Right lobe of liver (tissue), 4 donors: ENCODE data around the gene CYB561D1.

Experiments used
- POLR2A ChIP-seq: fragments of 450-650 bp; IDR thresholded peaks from one replicate; pipeline ENCODE4 v1.6.1; 2017; ENCODE audit warnings: antibody characterized with exemption, mild to moderate bottlenecking
- TF ChIP-seq, protein P1 (sequence below), 4 donors: fragments of 200-600 bp in 3 of 4; fragments of 450-650 bp in 1 of 4; IDR thresholded peaks; one replicate each; pipeline versions ENCODE4 v1.5.1 to v1.8.0; 2016 to 2022; ENCODE audit warnings: antibody characterized with exemption in 4 of 4, mild to moderate bottlenecking in 2 of 4
- donor health status: DM: no; HTN: no; CAD: no.
- donor health status: DM: no; HTN: no; CAD: no.
- donor health status: DM: no; HTN: yes; CAD: no.

DNA sequence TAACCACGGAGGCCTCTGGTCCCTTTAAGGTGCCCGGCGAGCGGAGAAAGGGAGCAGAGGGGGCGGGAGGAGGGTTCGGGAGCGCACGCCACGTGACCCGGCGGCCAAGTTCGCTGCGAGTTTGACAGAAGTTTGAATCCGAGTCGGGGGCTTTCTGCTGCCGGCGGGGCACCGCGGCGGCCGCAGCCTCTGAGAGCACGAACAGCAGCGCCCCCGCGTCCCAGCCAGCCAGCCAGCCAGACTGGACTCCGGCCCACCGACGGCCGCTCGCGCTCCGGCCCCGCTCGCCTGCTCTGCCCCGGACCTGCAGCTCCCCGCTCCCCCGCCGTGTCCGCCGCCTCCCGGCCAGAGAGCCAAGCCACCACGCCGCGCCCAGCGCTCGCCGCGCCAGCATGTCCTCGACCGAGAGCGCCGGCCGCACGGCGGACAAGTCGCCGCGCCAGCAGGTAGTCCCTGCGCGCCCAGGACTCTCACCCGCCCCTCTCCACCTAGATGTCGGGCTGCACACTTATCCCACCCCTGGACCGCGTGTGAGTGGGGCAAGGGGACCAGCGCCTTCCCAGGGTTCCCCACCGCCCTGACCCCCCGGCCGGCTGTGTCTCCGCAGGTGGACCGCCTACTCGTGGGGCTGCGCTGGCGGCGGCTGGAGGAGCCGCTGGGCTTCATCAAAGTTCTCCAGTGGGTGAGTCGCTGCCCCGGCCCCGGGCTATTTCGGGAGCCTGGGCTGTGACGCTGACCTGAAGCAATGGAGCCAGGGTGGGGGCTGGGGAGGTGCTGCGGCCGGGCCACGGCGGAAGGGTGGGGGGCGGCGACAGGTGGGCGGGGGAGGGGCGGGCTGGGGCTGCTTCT, 27.2 kb upstream of the CYB561D1 start, which contains the start of gene SYPL2:
- TF ChIP-seq, protein P1, sequence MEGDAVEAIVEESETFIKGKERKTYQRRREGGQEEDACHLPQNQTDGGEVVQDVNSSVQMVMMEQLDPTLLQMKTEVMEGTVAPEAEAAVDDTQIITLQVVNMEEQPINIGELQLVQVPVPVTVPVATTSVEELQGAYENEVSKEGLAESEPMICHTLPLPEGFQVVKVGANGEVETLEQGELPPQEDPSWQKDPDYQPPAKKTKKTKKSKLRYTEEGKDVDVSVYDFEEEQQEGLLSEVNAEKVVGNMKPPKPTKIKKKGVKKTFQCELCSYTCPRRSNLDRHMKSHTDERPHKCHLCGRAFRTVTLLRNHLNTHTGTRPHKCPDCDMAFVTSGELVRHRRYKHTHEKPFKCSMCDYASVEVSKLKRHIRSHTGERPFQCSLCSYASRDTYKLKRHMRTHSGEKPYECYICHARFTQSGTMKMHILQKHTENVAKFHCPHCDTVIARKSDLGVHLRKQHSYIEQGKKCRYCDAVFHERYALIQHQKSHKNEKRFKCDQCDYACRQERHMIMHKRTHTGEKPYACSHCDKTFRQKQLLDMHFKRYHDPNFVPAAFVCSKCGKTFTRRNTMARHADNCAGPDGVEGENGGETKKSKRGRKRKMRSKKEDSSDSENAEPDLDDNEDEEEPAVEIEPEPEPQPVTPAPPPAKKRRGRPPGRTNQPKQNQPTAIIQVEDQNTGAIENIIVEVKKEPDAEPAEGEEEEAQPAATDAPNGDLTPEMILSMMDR (IDR thresholded peaks at IDR 0.05) = peak in 1 of 4 donors; percentile 2
- peak; percentile 29 for TF ChIP-seq POLR2A
